ENCODE results near the gene F2RL1.
"Not testable (repeated sequence)": the region's sequence is repeated elsewhere in the genome, so short reads cannot be mapped to it uniquely, and the experiment has no call there.

The F2RL1 gene

GRCh38 chr5:76845890-76846289, 27.1 kb downstream of the F2RL1 start:
- DNase-seq (ENCODE audit: low read depth, low spot score) = no peak
- H3K27ac ChIP-seq = no peak overlapping the region

GRCh38 chr5:76849419-76850291, 30.8 kb downstream of the F2RL1 start, which contains the start of gene S100Z:
TSS of gene S100Z (plus strand) at chr5:76850014. CDS start at chr5:76875360, 25,346 bp downstream.
- H3K27ac ChIP-seq = no peak within 1 kb of the TSS
- no peak for DNase-seq (ENCODE audit: low read depth, low spot score)

GRCh38 chr5:76850543-76851145, 31.8 kb downstream of the F2RL1 start:
- DNase-seq (ENCODE audit: low read depth, low spot score) = no peak
- no peak overlapping the region for H3K27ac ChIP-seq

DNA sequence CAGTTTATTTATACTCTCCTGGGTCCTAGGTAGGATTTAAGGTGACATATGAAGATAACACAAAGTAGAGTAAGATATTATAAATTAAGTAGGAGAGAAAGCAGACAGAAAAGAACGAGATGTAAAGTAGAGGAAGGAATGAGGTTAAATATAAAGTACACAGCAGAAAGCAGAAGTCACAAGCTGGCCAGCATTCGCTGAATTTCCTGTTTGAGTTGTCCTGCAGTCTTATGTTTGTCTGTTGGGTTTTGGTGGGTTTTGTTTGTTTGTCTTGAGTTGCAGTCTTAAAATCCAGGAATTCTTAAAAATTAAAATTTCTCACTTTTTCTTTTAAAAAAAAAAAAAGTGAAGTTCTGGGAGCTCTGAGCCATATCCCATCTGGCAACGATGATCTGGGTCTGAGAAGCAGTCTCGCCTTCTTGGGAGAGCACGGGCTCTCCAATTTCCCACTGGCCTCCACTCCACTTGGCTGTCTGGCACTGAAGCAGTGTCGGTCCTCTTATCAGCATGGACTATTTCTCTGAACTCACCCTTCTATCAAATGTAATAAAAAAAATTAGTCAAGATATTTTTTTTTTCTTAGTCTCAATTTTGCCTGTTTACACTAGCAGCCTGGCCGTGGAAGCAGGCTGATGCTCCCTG, 33.0 kb downstream of the F2RL1 start:
- no peak overlapping the region for H3K27ac ChIP-seq
- DNase-seq (ENCODE audit: low read depth, low spot score) = no peak

DNA sequence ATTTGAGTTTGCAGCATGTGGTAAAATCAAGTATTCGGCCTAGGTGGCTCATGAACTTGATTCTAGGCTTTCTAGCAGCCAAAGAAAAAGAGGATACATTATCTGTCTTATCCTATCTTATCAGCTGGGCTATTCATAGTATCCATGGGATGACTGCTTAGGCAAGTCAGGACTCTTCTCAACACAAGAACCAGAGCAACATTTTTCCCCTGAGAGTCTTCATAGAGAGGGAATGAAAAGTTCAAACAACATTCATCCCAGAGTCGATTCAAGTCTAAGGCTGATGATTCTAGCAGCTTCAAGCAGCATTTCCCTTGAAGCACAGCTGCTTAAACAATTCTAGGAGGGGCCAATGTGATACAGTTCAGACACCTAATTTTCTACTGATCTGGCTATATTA, 33.9 kb downstream of the F2RL1 start:
- no peak for DNase-seq (ENCODE audit: low read depth, low spot score)

GRCh38 chr5:76853741-76854140, 34.9 kb downstream of the F2RL1 start:
- DNase-seq (ENCODE audit: low read depth, low spot score); H3K27ac ChIP-seq: not testable (repeated sequence)

More for the DNA sequence above, 33.9 kb downstream of the F2RL1 start:
- H3K27ac ChIP-seq = no peak overlapping the region

- DNase-seq (ENCODE audit: low read depth, low spot score) = no peak
- no peak overlapping the region for H3K27ac ChIP-seq
These were observed 35.8 kb downstream of the F2RL1 start for GRCh38 chr5:76854644-76855043.

GRCh38 chr5:76855501-76855900, 36.7 kb downstream of the F2RL1 start:
- not testable (repeated sequence) for DNase-seq (ENCODE audit: low read depth, low spot score); H3K27ac ChIP-seq

DNA sequence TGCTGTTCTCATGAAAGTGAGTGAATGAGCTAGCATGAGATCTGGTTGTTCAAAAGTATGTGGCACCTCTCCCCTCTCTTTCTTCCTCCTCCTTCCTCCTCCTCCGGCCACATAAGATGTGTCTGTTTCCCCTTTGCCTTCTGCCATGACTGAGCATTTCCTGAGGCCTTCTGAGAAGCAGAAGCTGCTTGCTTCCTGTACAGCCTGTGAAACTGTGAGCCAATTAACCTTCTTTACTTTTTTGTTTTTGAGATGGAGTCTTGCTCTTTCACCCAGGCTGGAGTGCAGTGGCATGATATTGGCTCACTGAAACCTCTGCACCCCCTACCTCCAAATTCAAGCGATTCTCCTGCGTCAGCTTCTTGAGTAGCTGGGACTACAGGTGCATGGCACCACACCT, 37.1 kb downstream of the F2RL1 start:
- H3K27ac ChIP-seq = no peak overlapping the region
- no peak for DNase-seq (ENCODE audit: low read depth, low spot score)

GRCh38 chr5:76856800-76857199, 38.0 kb downstream of the F2RL1 start:
- H3K27ac ChIP-seq; DNase-seq (ENCODE audit: low read depth, low spot score): not testable (repeated sequence)

GRCh38 chr5:76859591-76860247, 40.9 kb downstream of the F2RL1 start:
- DNase-seq (ENCODE audit: low read depth, low spot score) = no peak
- no peak overlapping the region for H3K27ac ChIP-seq

DNA sequence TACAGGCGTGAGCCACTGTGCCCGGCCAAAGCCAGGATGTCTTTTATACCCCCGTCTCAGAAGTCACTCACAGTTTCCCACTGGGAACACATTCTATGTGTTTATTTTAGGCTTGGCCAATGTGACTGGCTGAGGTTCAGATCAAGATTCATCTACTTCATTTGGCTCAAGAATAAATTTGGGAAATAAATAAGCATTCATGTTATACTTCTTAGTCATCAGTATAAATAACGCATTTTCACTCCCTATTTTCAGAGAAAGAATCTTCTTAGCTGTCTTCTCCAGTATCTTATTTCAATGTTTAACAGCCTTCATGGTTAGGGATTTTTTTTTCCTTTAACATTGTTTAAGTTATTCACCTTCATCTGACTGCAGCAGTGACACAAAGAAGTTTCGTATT, 42.8 kb downstream of the F2RL1 start:
- H3K27ac ChIP-seq = no peak overlapping the region
- DNase-seq (ENCODE audit: low read depth, low spot score) = no peak

- DNase-seq (ENCODE audit: low read depth, low spot score) = no peak
- no peak overlapping the region for H3K27ac ChIP-seq
These were observed 44.2 kb downstream of the F2RL1 start for GRCh38 chr5:76863001-76863400.

GRCh38 chr5:76866503-76866902, 47.7 kb downstream of the F2RL1 start:
- no peak for DNase-seq (ENCODE audit: low read depth, low spot score)
- no peak overlapping the region for H3K27ac ChIP-seq

DNA sequence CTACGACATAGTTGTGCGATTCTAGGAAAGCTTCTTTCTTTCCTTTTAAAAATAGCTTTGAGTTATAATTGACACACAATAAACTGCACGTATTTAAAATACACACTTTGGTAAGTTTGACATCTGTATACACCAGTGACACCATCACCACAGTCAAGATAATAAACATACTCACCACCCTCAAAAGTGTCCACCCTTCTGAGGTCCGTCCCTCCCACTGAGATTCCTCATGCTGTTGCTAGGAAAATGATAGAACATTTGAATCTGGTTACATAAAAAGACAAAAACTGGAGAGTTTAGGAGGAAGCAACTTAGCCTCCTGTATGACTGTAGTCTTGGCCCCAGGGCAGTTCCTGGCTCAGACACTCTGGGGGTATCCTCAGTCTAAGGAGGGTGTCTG, 48.2 kb downstream of the F2RL1 start:
- no peak overlapping the region for H3K27ac ChIP-seq
- no peak for DNase-seq (ENCODE audit: low read depth, low spot score)

- no peak overlapping the region for H3K27ac ChIP-seq
- no peak for DNase-seq (ENCODE audit: low read depth, low spot score)
These were observed 49.2 kb downstream of the F2RL1 start for GRCh38 chr5:76867827-76868693.

- no peak for DNase-seq (ENCODE audit: low read depth, low spot score)
- H3K27ac ChIP-seq = no peak overlapping the region
These were observed 51.2 kb downstream of the F2RL1 start for GRCh38 chr5:76870046-76870445.

DNA sequence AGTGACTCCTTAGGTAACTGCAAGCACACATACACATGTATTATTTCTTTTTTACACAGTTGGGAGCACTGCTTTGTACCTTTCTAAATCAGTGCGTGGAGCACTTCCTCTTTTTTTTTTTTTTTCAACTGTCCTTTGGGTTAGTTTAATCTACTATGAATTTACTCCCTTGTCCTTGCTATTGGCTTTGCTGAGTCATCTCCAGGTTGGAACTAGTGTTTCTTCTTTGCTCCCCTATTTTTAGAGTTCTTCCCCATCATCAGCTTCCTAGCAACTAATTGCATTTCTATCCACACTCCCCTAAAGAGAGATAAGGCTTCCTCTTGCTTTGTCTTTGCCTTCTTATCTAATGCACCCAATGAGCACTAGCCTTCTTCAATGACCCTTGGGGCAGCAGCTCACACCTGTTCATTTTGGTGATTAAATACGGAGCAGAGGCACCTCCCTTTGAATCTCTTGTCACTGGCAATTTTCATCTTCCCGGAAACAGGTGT, 55.3 kb downstream of the F2RL1 start:
- no peak overlapping the region for H3K27ac ChIP-seq
- DNase-seq (ENCODE audit: low read depth, low spot score) = no peak

All from epithelial cell of prostate (primary cell).